Measurements from ENCODE around the gene WDR17.

The WDR17 gene

GRCh38 chr4:176191974-176192373, 126.3 kb downstream of the WDR17 start:
- H3K9me3 ChIP-seq (replicated peaks in 1 of 2; ENCODE audit: control insufficient read depth in 2 of 2, insufficient read depth in 1 of 2, low read depth in 1 of 2, low read length in 2 of 2) = no peaks in the 10 kb centered on the region
- H3K27me3 ChIP-seq (ENCODE audit: control insufficient read depth in 3 of 3, insufficient read depth in 3 of 3, low read depth in 1 of 3, low read length in 3 of 3) = no peaks in the 10 kb centered on the region
- H2BK5ac ChIP-seq (ENCODE audit: low read length) = no peak overlapping the region
- H2BK120ac ChIP-seq (ENCODE audit: low read depth, low read length) = no peak overlapping the region
- H3K79me1 ChIP-seq (ENCODE audit: low read depth, low read length) = no peaks in the 10 kb centered on the region
- no CpG with 5 or more reads among the region's 1 CpG for WGBS, 2 donors (ENCODE audit: extremely low coverage in 2 of 2, insufficient read length in 2 of 2, insufficient replicate concordance in 1 of 2)
- H2AFZ ChIP-seq (ENCODE audit: low read length) = no peak overlapping the region
- H2BK12ac ChIP-seq (ENCODE audit: low read length) = no peak overlapping the region
- H3K27ac ChIP-seq (replicated peaks; ENCODE audit: low read length) = no peak overlapping the region
- no peak overlapping the region for H3K9ac ChIP-seq (ENCODE audit: low read depth, low read length, poor library complexity)
- H2AK5ac ChIP-seq (ENCODE audit: low read depth, low read length) = no peak overlapping the region
- H3K14ac ChIP-seq (ENCODE audit: low read length) = no peak overlapping the region
- no peaks in the 10 kb centered on the region for H3K36me3 ChIP-seq (replicated peaks in 1 of 2; ENCODE audit: control insufficient read depth in 2 of 2, insufficient read depth in 2 of 2, low read length in 2 of 2)
- DNase-seq (ENCODE audit: low spot score) = no peak
- no peak overlapping the region for H3K23ac ChIP-seq (ENCODE audit: low read depth, low read length, poor library complexity)
- no peak overlapping the region for H3K4me3 ChIP-seq (ENCODE audit: low read length in 2 of 2)
- no peak overlapping the region for H3K4me2 ChIP-seq (ENCODE audit: insufficient read depth, low read length, poor library complexity, severe bottlenecking)
- no peak overlapping the region for H4K8ac ChIP-seq (ENCODE audit: low read depth, low read length)
- no peak overlapping the region for H3K18ac ChIP-seq (ENCODE audit: low read length)
- no peak overlapping the region for H3K4ac ChIP-seq (ENCODE audit: low read length)
- H3K4me1 ChIP-seq (ENCODE audit: control insufficient read depth in 2 of 2, insufficient read depth in 1 of 2, low read depth in 1 of 2, low read length in 2 of 2) = no peaks in the 10 kb centered on the region
- no peak overlapping the region for H4K91ac ChIP-seq (ENCODE audit: low read depth, low read length, poor library complexity)
- H2BK15ac ChIP-seq (ENCODE audit: low read length) = no peak overlapping the region

DNA sequence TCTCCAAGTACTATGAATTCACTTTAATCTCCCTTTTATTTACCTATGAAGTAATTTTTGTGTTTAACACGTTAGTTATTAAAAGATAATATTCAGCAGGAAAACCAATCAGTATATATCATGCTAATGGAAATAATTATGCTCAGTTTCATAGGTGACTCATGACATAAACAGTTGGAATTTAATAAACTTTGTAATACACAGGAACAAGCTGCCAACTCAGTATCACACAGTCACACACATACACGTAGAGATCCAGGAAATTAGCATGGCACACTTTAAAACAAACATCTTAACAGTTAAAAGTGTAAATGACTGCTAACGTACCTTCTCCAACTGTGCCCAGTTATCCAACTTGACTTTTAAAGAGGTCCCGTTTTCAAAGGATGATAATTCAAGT, 127.5 kb downstream of the WDR17 start:
- H4K91ac ChIP-seq (ENCODE audit: low read depth, low read length, poor library complexity) = no peak overlapping the region
- no peak overlapping the region for H3K4ac ChIP-seq (ENCODE audit: low read length)
- no peak overlapping the region for H3K14ac ChIP-seq (ENCODE audit: low read length)
- DNase-seq (ENCODE audit: low spot score) = no peak
- H3K4me2 ChIP-seq (ENCODE audit: insufficient read depth, low read length, poor library complexity, severe bottlenecking) = no peak overlapping the region
- WGBS, 2 donors (ENCODE audit: extremely low coverage in 2 of 2, insufficient read length in 2 of 2, insufficient replicate concordance in 1 of 2) = no CpG with 5 or more reads among the region's 4 CpGs
- no peak overlapping the region for H3K9ac ChIP-seq (ENCODE audit: low read depth, low read length, poor library complexity)
- H2AFZ ChIP-seq (ENCODE audit: low read length) = no peak overlapping the region
- no peak overlapping the region for H3K4me3 ChIP-seq (ENCODE audit: low read length in 2 of 2)
- H3K27ac ChIP-seq (replicated peaks; ENCODE audit: low read length) = no peak overlapping the region
- H3K9me3 ChIP-seq (replicated peaks in 1 of 2; ENCODE audit: control insufficient read depth in 2 of 2, insufficient read depth in 1 of 2, low read depth in 1 of 2, low read length in 2 of 2) = no peaks in the 10 kb centered on the region
- H2BK15ac ChIP-seq (ENCODE audit: low read length) = no peak overlapping the region
- H3K4me1 ChIP-seq (ENCODE audit: control insufficient read depth in 2 of 2, insufficient read depth in 1 of 2, low read depth in 1 of 2, low read length in 2 of 2) = no peaks in the 10 kb centered on the region
- H2BK12ac ChIP-seq (ENCODE audit: low read length) = no peak overlapping the region
- H4K8ac ChIP-seq (ENCODE audit: low read depth, low read length) = no peak overlapping the region
- no peak overlapping the region for H2BK5ac ChIP-seq (ENCODE audit: low read length)
- H3K23ac ChIP-seq (ENCODE audit: low read depth, low read length, poor library complexity) = no peak overlapping the region
- no peak overlapping the region for H2BK120ac ChIP-seq (ENCODE audit: low read depth, low read length)
- H2AK5ac ChIP-seq (ENCODE audit: low read depth, low read length) = no peak overlapping the region
- H3K36me3 ChIP-seq (replicated peaks in 1 of 2; ENCODE audit: control insufficient read depth in 2 of 2, insufficient read depth in 2 of 2, low read length in 2 of 2) = no peaks in the 10 kb centered on the region
- no peak overlapping the region for H3K18ac ChIP-seq (ENCODE audit: low read length)
- no peaks in the 10 kb centered on the region for H3K79me1 ChIP-seq (ENCODE audit: low read depth, low read length)
- H3K27me3 ChIP-seq (ENCODE audit: control insufficient read depth in 3 of 3, insufficient read depth in 3 of 3, low read depth in 1 of 3, low read length in 3 of 3) = no peaks in the 10 kb centered on the region

DNA sequence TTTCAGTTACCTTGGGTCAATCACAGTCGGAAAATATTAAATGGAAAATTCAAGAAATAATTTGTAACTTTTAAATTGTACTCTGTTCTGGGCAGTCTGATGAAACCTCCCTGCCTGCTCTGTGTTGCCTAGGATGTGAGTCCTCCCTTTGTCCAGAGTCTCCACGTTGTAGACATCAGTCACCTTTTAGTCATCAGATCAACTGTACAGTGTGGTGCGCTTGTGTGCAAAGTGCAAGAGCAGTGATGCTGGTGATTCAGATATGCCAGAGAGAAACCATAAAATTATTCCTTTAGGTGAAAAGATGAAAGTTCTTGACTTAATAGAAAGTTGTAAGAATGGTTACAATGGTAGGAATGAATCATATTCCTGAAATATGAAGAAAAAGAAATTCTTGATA, 128.3 kb downstream of the WDR17 start:
- no peak overlapping the region for H2BK15ac ChIP-seq (ENCODE audit: low read length)
- H3K9ac ChIP-seq (ENCODE audit: low read depth, low read length, poor library complexity) = no peak overlapping the region
- no peak overlapping the region for H3K4ac ChIP-seq (ENCODE audit: low read length)
- no peaks in the 10 kb centered on the region for H3K9me3 ChIP-seq (replicated peaks in 1 of 2; ENCODE audit: control insufficient read depth in 2 of 2, insufficient read depth in 1 of 2, low read depth in 1 of 2, low read length in 2 of 2)
- H3K27me3 ChIP-seq (ENCODE audit: control insufficient read depth in 3 of 3, insufficient read depth in 3 of 3, low read depth in 1 of 3, low read length in 3 of 3) = no peaks in the 10 kb centered on the region
- no peak overlapping the region for H2BK5ac ChIP-seq (ENCODE audit: low read length)
- peak overlapping the region; percentile 31 for H2AFZ ChIP-seq (ENCODE audit: low read length)
- WGBS, 2 donors (ENCODE audit: extremely low coverage in 2 of 2, insufficient read length in 2 of 2, insufficient replicate concordance in 1 of 2) = no CpG with 5 or more reads among the region's 3 CpGs
- no peak overlapping the region for H2BK12ac ChIP-seq (ENCODE audit: low read length)
- DNase-seq (ENCODE audit: low spot score) = no peak
- no peaks in the 10 kb centered on the region for H3K79me1 ChIP-seq (ENCODE audit: low read depth, low read length)
- H3K4me1 ChIP-seq (ENCODE audit: control insufficient read depth in 2 of 2, insufficient read depth in 1 of 2, low read depth in 1 of 2, low read length in 2 of 2) = no peaks in the 10 kb centered on the region
- no peak overlapping the region for H3K27ac ChIP-seq (replicated peaks; ENCODE audit: low read length)
- no peak overlapping the region for H3K14ac ChIP-seq (ENCODE audit: low read length)
- no peak overlapping the region for H3K4me3 ChIP-seq (ENCODE audit: low read length in 2 of 2)
- H2BK120ac ChIP-seq (ENCODE audit: low read depth, low read length) = no peak overlapping the region
- no peak overlapping the region for H3K4me2 ChIP-seq (ENCODE audit: insufficient read depth, low read length, poor library complexity, severe bottlenecking)
- H4K91ac ChIP-seq (ENCODE audit: low read depth, low read length, poor library complexity) = no peak overlapping the region
- no peaks in the 10 kb centered on the region for H3K36me3 ChIP-seq (replicated peaks in 1 of 2; ENCODE audit: control insufficient read depth in 2 of 2, insufficient read depth in 2 of 2, low read length in 2 of 2)
- no peak overlapping the region for H3K23ac ChIP-seq (ENCODE audit: low read depth, low read length, poor library complexity)
- no peak overlapping the region for H4K8ac ChIP-seq (ENCODE audit: low read depth, low read length)
- no peak overlapping the region for H3K18ac ChIP-seq (ENCODE audit: low read length)
- H2AK5ac ChIP-seq (ENCODE audit: low read depth, low read length) = no peak overlapping the region

DNA sequence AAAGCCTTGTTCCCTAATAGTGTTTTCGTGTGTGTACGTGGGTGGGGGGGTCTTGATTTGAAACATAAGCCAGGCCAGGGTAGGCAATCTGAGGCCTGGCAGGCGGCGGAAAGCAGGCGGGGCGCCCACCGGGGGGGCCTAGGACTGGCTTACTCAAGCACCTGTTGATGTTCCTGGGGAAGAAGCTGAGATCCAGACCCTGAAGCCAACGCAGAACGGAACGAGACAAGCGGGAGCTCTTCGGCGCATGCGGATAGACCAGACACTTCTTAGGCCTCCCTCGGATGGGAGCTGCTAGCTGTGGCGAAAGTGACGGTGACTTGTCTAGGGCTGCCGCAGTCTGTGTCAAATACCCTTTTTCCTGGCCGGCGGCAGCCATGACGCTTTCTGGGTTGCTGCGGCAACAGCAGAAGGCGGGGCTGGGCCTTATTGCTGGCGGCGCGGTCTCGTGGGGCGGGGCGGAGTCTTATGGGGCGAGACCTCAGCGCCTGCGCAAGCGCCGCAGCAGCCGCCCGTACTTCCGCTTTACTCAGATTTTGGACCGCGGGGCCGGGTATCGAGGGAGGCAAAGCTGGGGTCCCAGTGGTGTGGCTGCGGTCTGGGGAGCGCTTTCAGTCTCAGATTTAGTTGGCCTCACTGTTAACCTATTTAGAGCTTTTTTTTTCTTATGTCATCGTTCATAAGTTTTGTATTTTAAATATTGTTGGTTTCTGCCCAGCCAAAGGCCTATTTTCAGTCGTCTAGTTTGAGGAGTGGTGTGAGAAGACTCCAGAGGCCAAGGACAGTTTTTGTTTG, 129.7 kb downstream of the WDR17 start, which contains the start of gene SPATA4:
TSS of gene SPATA4 (minus strand) at position 402 of the 795 bp plus-strand sequence. CDS start at position 379, 23 bp downstream.
- H2AFZ ChIP-seq (ENCODE audit: low read length) = peak within 1 kb of the TSS; percentile 95
- no peak within 1 kb of the TSS for H4K8ac ChIP-seq (ENCODE audit: low read depth, low read length)
- WGBS, 2 donors (ENCODE audit: extremely low coverage in 2 of 2, insufficient read length in 2 of 2, insufficient replicate concordance in 1 of 2) = no CpG with 5 or more reads among the region's 45 CpGs
- peak; percentile 83 for DNase-seq (ENCODE audit: low spot score)
- H4K91ac ChIP-seq (ENCODE audit: low read depth, low read length, poor library complexity) = no peak within 1 kb of the TSS
- no peak within 1 kb of the TSS for H3K27ac ChIP-seq (replicated peaks; ENCODE audit: low read length)
- H3K4me3 ChIP-seq (ENCODE audit: low read length in 2 of 2) = peak within 1 kb of the TSS; percentile 72 to 79
- peak within 1 kb of the TSS; percentile 96 for H3K4me2 ChIP-seq (ENCODE audit: insufficient read depth, low read length, poor library complexity, severe bottlenecking)
- no peaks in the 10 kb centered on the region for H3K79me1 ChIP-seq (ENCODE audit: low read depth, low read length)
- H3K4ac ChIP-seq (ENCODE audit: low read length) = no peak within 1 kb of the TSS
- no peak within 1 kb of the TSS for H3K23ac ChIP-seq (ENCODE audit: low read depth, low read length, poor library complexity)
- no peak within 1 kb of the TSS for H2BK12ac ChIP-seq (ENCODE audit: low read length)
- H3K36me3 ChIP-seq (replicated peaks in 1 of 2; ENCODE audit: control insufficient read depth in 2 of 2, insufficient read depth in 2 of 2, low read length in 2 of 2) = no peaks in the 10 kb centered on the region
- H3K18ac ChIP-seq (ENCODE audit: low read length) = peak within 1 kb of the TSS; percentile 72
- no peak within 1 kb of the TSS for H2AK5ac ChIP-seq (ENCODE audit: low read depth, low read length)
- no peaks in the 10 kb centered on the region for H3K4me1 ChIP-seq (ENCODE audit: control insufficient read depth in 2 of 2, insufficient read depth in 1 of 2, low read depth in 1 of 2, low read length in 2 of 2)
- H2BK5ac ChIP-seq (ENCODE audit: low read length) = no peak within 1 kb of the TSS
- H3K27me3 ChIP-seq (ENCODE audit: control insufficient read depth in 3 of 3, insufficient read depth in 3 of 3, low read depth in 1 of 3, low read length in 3 of 3) = no peaks in the 10 kb centered on the region
- no peak within 1 kb of the TSS for H3K9ac ChIP-seq (ENCODE audit: low read depth, low read length, poor library complexity)
- no peaks in the 10 kb centered on the region for H3K9me3 ChIP-seq (replicated peaks in 1 of 2; ENCODE audit: control insufficient read depth in 2 of 2, insufficient read depth in 1 of 2, low read depth in 1 of 2, low read length in 2 of 2)
- no peak within 1 kb of the TSS for H2BK15ac ChIP-seq (ENCODE audit: low read length)
- H3K14ac ChIP-seq (ENCODE audit: low read length) = no peak within 1 kb of the TSS
- no peak within 1 kb of the TSS for H2BK120ac ChIP-seq (ENCODE audit: low read depth, low read length)
